B cell (primary cell): Measurements from ENCODE around the gene GPC5.

Experiments used
- EZH2 ChIP-seq: IDR thresholded peaks from 2 replicates; pipeline ENCODE4 v1.6.1; 2012; ENCODE audit warnings: borderline replicate concordance, low read depth, mild to moderate bottlenecking, moderate library complexity, low read length; ENCODE audit not compliant: insufficient read depth, poor library complexity, severe bottlenecking
- TF ChIP-seq, protein P1 (sequence below): fragments of 200-600 bp; IDR thresholded peaks from one replicate; pipeline ENCODE4 v1.8.0; 2022; ENCODE audit warnings: antibody characterized with exemption, mild to moderate bottlenecking

- TF ChIP-seq, protein P1, sequence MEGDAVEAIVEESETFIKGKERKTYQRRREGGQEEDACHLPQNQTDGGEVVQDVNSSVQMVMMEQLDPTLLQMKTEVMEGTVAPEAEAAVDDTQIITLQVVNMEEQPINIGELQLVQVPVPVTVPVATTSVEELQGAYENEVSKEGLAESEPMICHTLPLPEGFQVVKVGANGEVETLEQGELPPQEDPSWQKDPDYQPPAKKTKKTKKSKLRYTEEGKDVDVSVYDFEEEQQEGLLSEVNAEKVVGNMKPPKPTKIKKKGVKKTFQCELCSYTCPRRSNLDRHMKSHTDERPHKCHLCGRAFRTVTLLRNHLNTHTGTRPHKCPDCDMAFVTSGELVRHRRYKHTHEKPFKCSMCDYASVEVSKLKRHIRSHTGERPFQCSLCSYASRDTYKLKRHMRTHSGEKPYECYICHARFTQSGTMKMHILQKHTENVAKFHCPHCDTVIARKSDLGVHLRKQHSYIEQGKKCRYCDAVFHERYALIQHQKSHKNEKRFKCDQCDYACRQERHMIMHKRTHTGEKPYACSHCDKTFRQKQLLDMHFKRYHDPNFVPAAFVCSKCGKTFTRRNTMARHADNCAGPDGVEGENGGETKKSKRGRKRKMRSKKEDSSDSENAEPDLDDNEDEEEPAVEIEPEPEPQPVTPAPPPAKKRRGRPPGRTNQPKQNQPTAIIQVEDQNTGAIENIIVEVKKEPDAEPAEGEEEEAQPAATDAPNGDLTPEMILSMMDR, result no peak
- TF ChIP-seq EZH2, result no peak
Observed at GRCh38 chr13:91618315-91618714, 219.9 kb downstream of the GPC5 start.
